Measurements from ENCODE around the gene HECTD2.

DNA sequence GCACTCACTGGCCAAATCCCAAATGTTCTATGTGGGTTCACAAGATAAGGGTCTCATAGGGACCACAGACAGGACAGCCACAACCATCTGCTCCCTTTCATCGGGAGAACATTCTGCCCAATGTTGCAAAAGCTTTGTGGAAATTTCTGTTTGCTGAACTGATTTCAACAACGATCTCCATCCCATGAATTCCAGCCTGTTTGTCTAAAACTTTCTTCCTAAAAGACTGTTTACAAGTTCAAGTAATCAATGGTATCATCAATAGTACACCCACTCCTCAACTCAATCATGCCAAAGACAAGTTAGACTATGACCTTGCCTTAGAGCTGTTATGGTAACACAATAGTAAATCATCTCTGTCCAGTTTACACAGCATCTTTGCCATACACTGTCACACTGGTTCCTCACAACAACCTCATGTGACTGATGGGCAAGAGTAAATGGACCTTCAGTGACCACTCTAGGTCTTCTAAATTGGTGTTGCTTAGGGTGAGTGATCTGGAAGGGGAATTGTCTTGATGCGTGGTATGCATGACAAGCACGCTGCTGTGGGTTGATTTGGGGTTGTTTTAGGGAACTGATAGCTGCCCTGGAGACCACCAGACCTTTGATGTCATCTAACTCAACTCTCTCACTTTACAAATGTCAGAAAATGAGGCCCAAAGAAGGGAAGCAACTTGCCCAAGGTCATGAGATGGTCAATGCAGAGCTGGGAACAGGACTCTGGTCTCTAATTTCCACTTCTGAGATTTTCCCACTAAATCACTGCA lies 127.7 kb downstream of the HECTD2 start:
- TF ChIP-seq, protein P1, sequence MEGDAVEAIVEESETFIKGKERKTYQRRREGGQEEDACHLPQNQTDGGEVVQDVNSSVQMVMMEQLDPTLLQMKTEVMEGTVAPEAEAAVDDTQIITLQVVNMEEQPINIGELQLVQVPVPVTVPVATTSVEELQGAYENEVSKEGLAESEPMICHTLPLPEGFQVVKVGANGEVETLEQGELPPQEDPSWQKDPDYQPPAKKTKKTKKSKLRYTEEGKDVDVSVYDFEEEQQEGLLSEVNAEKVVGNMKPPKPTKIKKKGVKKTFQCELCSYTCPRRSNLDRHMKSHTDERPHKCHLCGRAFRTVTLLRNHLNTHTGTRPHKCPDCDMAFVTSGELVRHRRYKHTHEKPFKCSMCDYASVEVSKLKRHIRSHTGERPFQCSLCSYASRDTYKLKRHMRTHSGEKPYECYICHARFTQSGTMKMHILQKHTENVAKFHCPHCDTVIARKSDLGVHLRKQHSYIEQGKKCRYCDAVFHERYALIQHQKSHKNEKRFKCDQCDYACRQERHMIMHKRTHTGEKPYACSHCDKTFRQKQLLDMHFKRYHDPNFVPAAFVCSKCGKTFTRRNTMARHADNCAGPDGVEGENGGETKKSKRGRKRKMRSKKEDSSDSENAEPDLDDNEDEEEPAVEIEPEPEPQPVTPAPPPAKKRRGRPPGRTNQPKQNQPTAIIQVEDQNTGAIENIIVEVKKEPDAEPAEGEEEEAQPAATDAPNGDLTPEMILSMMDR (conservative IDR thresholded peaks at IDR 0.05; ENCODE audit: low read length): no peak
- no peak for TF ChIP-seq EZH2phosphoT487 (IDR thresholded peaks at IDR 0.05; ENCODE audit: borderline replicate concordance, low read depth, low read length)
